ENCODE results near the gene KCNK7.

Gene KCNK7

GRCh38 chr11:65584106-65584505 is 11.5 kb downstream of the KCNK7 start:
- no peaks in the 10 kb centered on the region for H3K36me3 ChIP-seq (ENCODE audit: control insufficient read depth, insufficient read depth, low read length)
- H3K4me1 ChIP-seq (ENCODE audit: control insufficient read depth, insufficient read depth, low read length): peaks cover 12% of the 10 kb centered on the region; the same call in 1 of the 2 replicates
- H3K9ac ChIP-seq (ENCODE audit: low read length): no peak overlapping the region
- no peak overlapping the region for H3K27ac ChIP-seq (ENCODE audit: low read depth, low read length)
- no peak overlapping the region for H3K4me3 ChIP-seq (ENCODE audit: low read depth, low read length)
- H3K27me3 ChIP-seq (ENCODE audit: control insufficient read depth, insufficient read depth, low read length): peaks cover 59% of the 10 kb centered on the region
- H3K9me3 ChIP-seq (ENCODE audit: control insufficient read depth, insufficient read depth, low read depth, low read length): no peaks in the 10 kb centered on the region

GRCh38 chr11:65583589-65583988 is 12.0 kb downstream of the KCNK7 start:
- Histone ChIP-seq H3K27me3 (ENCODE audit: control insufficient read depth, insufficient read depth, low read length) (peaks cover 63% of the 10 kb centered on the region), H3K9ac (ENCODE audit: low read length) (no peak overlapping the region), H3K9me3 (ENCODE audit: control insufficient read depth, insufficient read depth, low read depth, low read length) (no peaks in the 10 kb centered on the region), H3K27ac (ENCODE audit: low read depth, low read length) (no peak overlapping the region), H3K4me3 (ENCODE audit: low read depth, low read length) (no peak overlapping the region), H3K4me1 (ENCODE audit: control insufficient read depth, insufficient read depth, low read length) (peaks cover 12% of the 10 kb centered on the region; the same call in 1 of the 2 replicates), H3K36me3 (ENCODE audit: control insufficient read depth, insufficient read depth, low read length) (no peaks in the 10 kb centered on the region)

- H3K4me1 ChIP-seq (ENCODE audit: control insufficient read depth, insufficient read depth, low read length): peaks cover 3% of the 10 kb centered on the region; the same call in 1 of the 2 replicates
Measured at GRCh38 chr11:65581928-65582327, 13.7 kb downstream of the KCNK7 start.

GRCh38 chr11:65580756-65581155 is 14.8 kb downstream of the KCNK7 start:
- Histone ChIP-seq H3K27ac (ENCODE audit: low read depth, low read length) (no peak overlapping the region), H3K27me3 (ENCODE audit: control insufficient read depth, insufficient read depth, low read length) (peaks cover 74% of the 10 kb centered on the region), H3K4me3 (ENCODE audit: low read depth, low read length) (no peak overlapping the region), H3K9ac (ENCODE audit: low read length) (no peak overlapping the region), H3K9me3 (ENCODE audit: control insufficient read depth, insufficient read depth, low read depth, low read length) (no peaks in the 10 kb centered on the region), H3K36me3 (ENCODE audit: control insufficient read depth, insufficient read depth, low read length) (no peaks in the 10 kb centered on the region), H3K4me1 (ENCODE audit: control insufficient read depth, insufficient read depth, low read length) (peaks cover 5% of the 10 kb centered on the region; the same call in 1 of the 2 replicates)

More at GRCh38 chr11:65581928-65582327, 13.7 kb downstream of the KCNK7 start:
- Histone ChIP-seq H3K9me3 (ENCODE audit: control insufficient read depth, insufficient read depth, low read depth, low read length) (no peaks in the 10 kb centered on the region), H3K9ac (ENCODE audit: low read length) (no peak overlapping the region), H3K27me3 (ENCODE audit: control insufficient read depth, insufficient read depth, low read length) (peaks cover 74% of the 10 kb centered on the region), H3K36me3 (ENCODE audit: control insufficient read depth, insufficient read depth, low read length) (no peaks in the 10 kb centered on the region), H3K4me3 (ENCODE audit: low read depth, low read length) (no peak overlapping the region), H3K27ac (ENCODE audit: low read depth, low read length) (no peak overlapping the region)

GRCh38 chr11:65580031-65580692 is 15.4 kb downstream of the KCNK7 start:
- no peak overlapping the region for H3K4me3 ChIP-seq (ENCODE audit: low read depth, low read length)
- no peak overlapping the region for H3K9ac ChIP-seq (ENCODE audit: low read length)
- H3K4me1 ChIP-seq (ENCODE audit: control insufficient read depth, insufficient read depth, low read length): peaks cover 6% of the 10 kb centered on the region; the same call in 1 of the 2 replicates
- H3K36me3 ChIP-seq (ENCODE audit: control insufficient read depth, insufficient read depth, low read length): no peaks in the 10 kb centered on the region
- peaks cover 73% of the 10 kb centered on the region for H3K27me3 ChIP-seq (ENCODE audit: control insufficient read depth, insufficient read depth, low read length)
- no peak overlapping the region for H3K27ac ChIP-seq (ENCODE audit: low read depth, low read length)
- H3K9me3 ChIP-seq (ENCODE audit: control insufficient read depth, insufficient read depth, low read depth, low read length): no peaks in the 10 kb centered on the region

- Histone ChIP-seq H3K36me3 (ENCODE audit: control insufficient read depth, insufficient read depth, low read length) (no peaks in the 10 kb centered on the region), H3K9me3 (ENCODE audit: control insufficient read depth, insufficient read depth, low read depth, low read length) (no peaks in the 10 kb centered on the region), H3K9ac (ENCODE audit: low read length) (no peak overlapping the region), H3K27me3 (ENCODE audit: control insufficient read depth, insufficient read depth, low read length) (peaks cover 71% of the 10 kb centered on the region), H3K27ac (ENCODE audit: low read depth, low read length) (no peak overlapping the region), H3K4me3 (ENCODE audit: low read depth, low read length) (no peak overlapping the region), H3K4me1 (ENCODE audit: control insufficient read depth, insufficient read depth, low read length) (peaks cover 13% of the 10 kb centered on the region)
Measured at GRCh38 chr11:65579291-65579690, 16.3 kb downstream of the KCNK7 start.

- Histone ChIP-seq H3K4me1 (ENCODE audit: control insufficient read depth, insufficient read depth, low read length) (peaks cover 15% of the 10 kb centered on the region), H3K4me3 (ENCODE audit: low read depth, low read length) (no peak overlapping the region), H3K9me3 (ENCODE audit: control insufficient read depth, insufficient read depth, low read depth, low read length) (no peaks in the 10 kb centered on the region), H3K27me3 (ENCODE audit: control insufficient read depth, insufficient read depth, low read length) (peaks cover 65% of the 10 kb centered on the region), H3K36me3 (ENCODE audit: control insufficient read depth, insufficient read depth, low read length) (no peaks in the 10 kb centered on the region), H3K27ac (ENCODE audit: low read depth, low read length) (no peak overlapping the region), H3K9ac (ENCODE audit: low read length) (no peak overlapping the region)
Measured at GRCh38 chr11:65578667-65579066, 16.9 kb downstream of the KCNK7 start.

- Histone ChIP-seq H3K36me3 (ENCODE audit: control insufficient read depth, insufficient read depth, low read length) (no peaks in the 10 kb centered on the region), H3K27ac (ENCODE audit: low read depth, low read length) (no peak overlapping the region), H3K4me1 (ENCODE audit: control insufficient read depth, insufficient read depth, low read length) (peaks cover 19% of the 10 kb centered on the region), H3K9me3 (ENCODE audit: control insufficient read depth, insufficient read depth, low read depth, low read length) (no peaks in the 10 kb centered on the region), H3K9ac (ENCODE audit: low read length) (no peak overlapping the region), H3K4me3 (ENCODE audit: low read depth, low read length) (no peak overlapping the region), H3K27me3 (ENCODE audit: control insufficient read depth, insufficient read depth, low read length) (peaks cover 59% of the 10 kb centered on the region)
Measured at GRCh38 chr11:65578134-65578533, 17.5 kb downstream of the KCNK7 start.

GRCh38 chr11:65577756-65578109 is 17.9 kb downstream of the KCNK7 start:
- Histone ChIP-seq H3K9me3 (ENCODE audit: control insufficient read depth, insufficient read depth, low read depth, low read length) (no peaks in the 10 kb centered on the region), H3K27me3 (ENCODE audit: control insufficient read depth, insufficient read depth, low read length) (peaks cover 55% of the 10 kb centered on the region), H3K4me3 (ENCODE audit: low read depth, low read length) (no peak overlapping the region), H3K4me1 (ENCODE audit: control insufficient read depth, insufficient read depth, low read length) (peaks cover 22% of the 10 kb centered on the region), H3K9ac (ENCODE audit: low read length) (no peak overlapping the region), H3K36me3 (ENCODE audit: control insufficient read depth, insufficient read depth, low read length) (no peaks in the 10 kb centered on the region), H3K27ac (ENCODE audit: low read depth, low read length) (no peak overlapping the region)

GRCh38 chr11:65576867-65577755 is 18.5 kb downstream of the KCNK7 start:
- H3K36me3 ChIP-seq (ENCODE audit: control insufficient read depth, insufficient read depth, low read length): no peaks in the 10 kb centered on the region
- no peak overlapping the region for H3K27ac ChIP-seq (ENCODE audit: low read depth, low read length)
- H3K9ac ChIP-seq (ENCODE audit: low read length): no peak overlapping the region
- H3K4me1 ChIP-seq (ENCODE audit: control insufficient read depth, insufficient read depth, low read length): peaks cover 22% of the 10 kb centered on the region
- peak overlapping the region; percentile 52; the same call in 1 of the 2 replicates for H3K4me3 ChIP-seq (ENCODE audit: low read depth, low read length)
- H3K9me3 ChIP-seq (ENCODE audit: control insufficient read depth, insufficient read depth, low read depth, low read length): no peaks in the 10 kb centered on the region
- H3K27me3 ChIP-seq (ENCODE audit: control insufficient read depth, insufficient read depth, low read length): peaks cover 49% of the 10 kb centered on the region

- no peaks in the 10 kb centered on the region for H3K36me3 ChIP-seq (ENCODE audit: control insufficient read depth, insufficient read depth, low read length)
- no peak overlapping the region for H3K27ac ChIP-seq (ENCODE audit: low read depth, low read length)
- no peaks in the 10 kb centered on the region for H3K9me3 ChIP-seq (ENCODE audit: control insufficient read depth, insufficient read depth, low read depth, low read length)
- H3K27me3 ChIP-seq (ENCODE audit: control insufficient read depth, insufficient read depth, low read length): peaks cover 43% of the 10 kb centered on the region
- H3K4me3 ChIP-seq (ENCODE audit: low read depth, low read length): peak overlapping the region; percentile 52
- no peak overlapping the region for H3K9ac ChIP-seq (ENCODE audit: low read length)
- H3K4me1 ChIP-seq (ENCODE audit: control insufficient read depth, insufficient read depth, low read length): peaks cover 29% of the 10 kb centered on the region
Measured at GRCh38 chr11:65576232-65576866, 19.3 kb downstream of the KCNK7 start.

Measured in HUES6 (cell line).